RCC 7860 (cell line): ENCODE measurements around the gene ZNF580.

Experiments used
- DNase-seq: peaks from one replicate; pipeline ENCODE4 v3.0.0-alpha.2; 2015; ENCODE audit warnings: low spot score
- FAIRE-seq: peaks from 2 replicates; lab custom pipeline; 2012; peaks lifted over from hg19 to GRCh38; lab: Jason Lieb, UNC

ZNF580 gene

DNA sequence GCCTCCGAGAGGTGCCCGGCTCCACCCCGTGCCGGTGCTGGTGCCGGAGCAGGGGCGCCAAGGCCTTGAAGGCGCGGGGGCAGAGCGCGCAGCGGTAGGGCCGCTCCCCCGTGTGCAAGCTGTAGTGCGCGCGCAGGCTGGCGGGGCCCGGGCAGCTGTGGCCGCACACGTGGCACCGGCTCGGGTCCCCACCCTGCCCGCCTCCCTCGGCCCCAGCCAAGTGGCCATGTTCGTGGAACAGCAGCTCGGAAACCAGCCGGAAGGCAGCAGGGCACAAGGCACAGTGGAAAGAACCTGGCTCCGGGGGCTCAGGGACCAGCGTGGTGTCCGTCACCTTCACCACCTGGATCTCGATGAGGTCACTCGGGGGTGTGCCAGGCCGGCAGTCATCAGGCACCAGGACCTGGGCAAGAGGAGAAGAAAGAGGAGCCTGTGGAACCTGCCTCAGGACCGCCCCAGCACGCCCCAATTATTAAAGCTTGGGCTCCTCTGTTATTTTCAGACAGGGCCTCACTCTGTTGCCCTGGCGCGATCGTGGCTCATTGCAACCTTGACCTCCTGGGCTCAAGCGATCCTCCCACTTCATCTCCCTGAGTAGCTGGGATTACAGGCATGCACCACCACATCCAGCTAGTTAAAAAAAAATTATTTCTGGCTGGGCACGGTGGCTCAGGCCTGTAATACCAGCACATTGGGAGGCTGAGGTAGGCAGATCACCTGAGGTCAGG lies 18.4 kb upstream of the ZNF580 start:
- FAIRE-seq (no peak), DNase-seq (no peak)

DNA sequence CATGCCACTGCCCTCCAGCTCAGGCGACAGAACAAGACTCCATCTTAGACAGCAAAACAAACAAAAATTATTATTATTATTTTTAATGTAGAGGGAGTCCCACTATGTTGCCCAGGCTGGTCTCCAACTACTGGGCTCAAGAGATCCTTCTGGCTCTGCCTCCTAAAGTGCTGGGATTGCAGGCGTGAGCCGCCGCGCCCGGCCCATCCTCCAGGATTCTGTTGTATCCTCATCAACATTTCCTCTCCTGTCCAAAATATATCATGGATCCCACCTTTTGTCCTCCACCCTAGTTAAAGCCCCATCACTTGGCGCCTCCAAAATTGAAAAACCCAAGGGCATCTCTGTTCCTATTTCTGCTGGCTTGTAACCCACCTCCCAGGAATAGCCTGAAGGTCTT lies 17.7 kb upstream of the ZNF580 start:
- no peak for FAIRE-seq
- no peak for DNase-seq

DNA sequence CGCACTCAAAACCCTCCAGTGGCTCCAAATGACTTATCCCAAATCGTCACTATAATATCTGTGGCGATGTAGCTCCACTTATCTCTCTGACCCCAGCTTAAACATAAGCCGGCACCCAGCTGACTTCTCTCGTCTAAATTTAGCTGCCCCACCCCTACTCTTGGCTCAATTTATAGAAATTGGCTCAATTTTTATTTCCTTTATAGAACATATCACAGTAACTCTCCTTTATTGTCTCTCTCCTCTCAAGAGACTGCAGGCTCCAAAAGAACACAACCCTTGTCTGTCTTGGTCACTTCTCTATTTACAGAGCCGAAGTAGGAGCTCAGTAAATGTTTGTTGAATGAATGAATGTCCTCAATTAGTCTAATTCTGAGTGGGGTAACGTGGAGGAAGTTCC lies 17.2 kb upstream of the ZNF580 start:
- FAIRE-seq (no peak), DNase-seq (no peak)

DNA sequence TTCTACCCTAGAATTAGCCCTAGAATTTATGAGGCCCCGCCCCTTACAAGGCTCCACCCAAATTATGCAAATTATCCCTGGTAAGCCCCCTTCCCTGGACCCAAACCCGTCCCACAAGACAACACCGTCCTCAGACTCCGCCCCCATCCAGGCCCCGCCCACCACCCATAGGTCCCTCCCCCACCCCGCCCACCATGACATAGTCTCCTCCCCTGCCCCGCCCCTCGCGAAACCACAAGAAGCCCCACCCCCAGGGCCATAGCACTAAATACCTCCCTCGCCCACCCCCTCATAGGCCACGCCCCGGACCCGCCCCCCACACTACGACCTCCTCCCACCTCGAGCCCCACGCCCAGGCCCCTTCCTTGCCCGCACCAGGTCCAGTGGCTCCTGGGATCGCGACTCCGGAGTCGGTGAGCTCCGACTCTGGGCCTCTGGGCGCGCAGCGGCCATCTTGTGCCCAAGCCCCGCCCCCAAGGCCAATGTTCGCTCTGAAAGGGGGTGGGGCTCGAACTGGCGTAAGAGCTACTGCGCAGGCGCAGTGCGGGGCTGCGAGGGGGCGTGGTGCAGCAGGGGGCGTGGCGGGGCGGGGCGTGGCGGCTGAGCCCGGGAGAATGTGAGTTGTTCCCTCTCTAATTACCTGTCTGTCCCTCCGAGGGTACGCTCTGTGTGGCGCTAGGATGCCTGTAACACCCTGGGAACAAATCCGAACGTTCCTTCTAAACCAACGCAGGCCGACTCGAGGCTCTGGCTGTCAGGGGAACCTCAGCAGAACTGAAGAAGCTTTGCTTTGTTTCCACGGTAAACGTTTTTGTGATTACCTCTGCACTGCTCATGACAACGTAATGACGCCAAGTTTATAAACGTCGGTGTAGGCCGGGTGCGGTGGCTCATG lies 16.4 kb upstream of the ZNF580 start, which contains the start of gene ZNF784:
Gene ZNF784 (minus strand): TSS at position 458 of the 895 bp plus-strand sequence. CDS start 5 bp downstream, at position 453.
- FAIRE-seq: no peak
- DNase-seq: peak; percentile 76

DNA sequence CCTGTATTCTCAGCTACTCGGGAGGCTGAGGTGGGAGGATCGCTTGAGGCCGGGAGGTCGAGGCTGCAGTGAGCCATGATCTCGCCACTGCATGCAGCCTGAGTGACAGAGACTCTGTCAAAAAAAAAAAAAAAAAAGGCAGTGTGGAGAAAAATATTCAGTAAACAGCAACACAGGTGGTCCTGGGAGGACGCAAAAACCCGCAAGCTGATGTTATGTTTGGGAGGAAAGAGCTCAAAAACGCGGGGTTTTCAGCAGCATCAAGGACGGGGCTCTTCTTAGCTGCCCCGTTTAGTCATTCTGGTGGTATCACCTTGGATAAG lies 15.8 kb upstream of the ZNF580 start:
- FAIRE-seq: no peak
- DNase-seq: no peak

DNA sequence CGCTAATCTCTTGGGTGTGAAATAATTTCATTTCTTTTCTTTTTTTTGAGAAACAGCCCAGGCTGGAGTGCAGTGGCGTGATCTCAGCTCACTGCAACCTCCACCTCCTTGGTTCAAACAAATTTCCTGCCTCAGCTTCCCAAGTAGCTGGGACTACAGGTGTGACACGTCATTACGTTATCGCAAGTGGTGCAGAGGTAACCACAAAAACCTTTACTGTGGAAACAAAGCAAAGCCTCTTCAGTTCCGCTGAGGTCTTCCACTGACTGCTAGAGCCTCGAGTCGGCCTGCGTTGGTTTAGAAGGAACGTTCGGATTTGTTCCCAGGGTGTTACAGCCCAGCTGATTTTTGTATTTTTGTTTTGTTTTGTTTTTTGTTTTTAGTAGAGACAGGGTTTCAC lies 14.5 kb upstream of the ZNF580 start:
- FAIRE-seq (no peak), DNase-seq (no peak)

DNA sequence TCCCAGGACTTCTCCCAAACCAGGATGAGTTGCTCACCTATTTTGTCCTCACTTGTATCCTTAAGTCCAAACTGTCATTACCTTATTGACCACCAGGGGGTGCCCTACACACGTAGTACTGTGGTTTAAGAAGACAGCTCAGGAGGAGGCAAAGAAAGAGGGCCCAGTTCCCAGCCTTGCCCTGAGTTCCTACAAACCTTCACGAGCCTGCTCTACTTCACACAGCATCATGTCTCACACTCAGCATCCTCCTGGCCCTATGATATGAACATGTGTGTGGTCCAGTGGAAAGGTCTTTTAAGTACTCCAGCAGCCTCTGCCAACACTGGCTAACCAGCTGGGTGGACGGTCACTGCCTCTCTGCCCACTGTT lies 8.4 kb upstream of the ZNF580 start:
- FAIRE-seq (no peak), DNase-seq (peak; percentile 62)

DNA sequence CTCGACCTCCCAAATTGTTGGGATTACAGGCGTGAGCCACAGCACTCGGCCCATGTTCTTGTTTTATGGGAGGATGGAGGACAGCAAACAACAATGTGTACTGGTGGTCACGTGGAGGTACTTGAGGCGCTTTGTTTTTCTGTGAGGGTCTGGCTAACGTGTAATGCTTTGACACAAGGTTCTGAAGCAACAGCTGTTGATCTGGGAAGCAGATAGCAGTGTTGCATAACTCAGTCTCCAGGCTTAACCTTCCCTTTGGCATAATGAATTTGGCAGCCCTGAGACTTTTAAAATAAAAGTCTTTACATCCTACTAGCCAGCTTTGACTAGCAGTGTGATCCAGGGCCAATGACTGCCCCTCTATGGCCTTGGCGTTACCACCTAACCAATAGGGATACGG lies 6.9 kb upstream of the ZNF580 start:
- FAIRE-seq (no peak), DNase-seq (no peak)

DNA sequence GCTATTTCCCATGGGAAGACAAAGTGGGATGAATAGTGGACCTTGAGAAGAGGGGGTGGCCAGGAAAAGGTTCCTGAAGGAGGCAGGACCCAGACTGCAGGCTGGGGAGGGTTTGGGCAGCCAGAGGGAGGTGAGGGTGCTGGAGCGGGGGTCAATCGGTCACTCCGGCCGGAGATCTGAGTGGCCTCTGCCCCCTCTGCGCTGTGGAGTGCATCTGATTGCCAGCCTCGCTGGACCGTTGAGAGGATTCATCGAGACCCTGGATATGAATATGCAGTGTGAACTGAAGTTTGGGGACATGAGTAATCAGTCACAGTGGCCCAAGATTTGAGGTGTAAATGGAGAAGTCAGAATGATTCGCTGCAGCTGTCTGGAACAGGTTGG lies 5.5 kb upstream of the ZNF580 start:
- FAIRE-seq: no peak
- no peak for DNase-seq

DNA sequence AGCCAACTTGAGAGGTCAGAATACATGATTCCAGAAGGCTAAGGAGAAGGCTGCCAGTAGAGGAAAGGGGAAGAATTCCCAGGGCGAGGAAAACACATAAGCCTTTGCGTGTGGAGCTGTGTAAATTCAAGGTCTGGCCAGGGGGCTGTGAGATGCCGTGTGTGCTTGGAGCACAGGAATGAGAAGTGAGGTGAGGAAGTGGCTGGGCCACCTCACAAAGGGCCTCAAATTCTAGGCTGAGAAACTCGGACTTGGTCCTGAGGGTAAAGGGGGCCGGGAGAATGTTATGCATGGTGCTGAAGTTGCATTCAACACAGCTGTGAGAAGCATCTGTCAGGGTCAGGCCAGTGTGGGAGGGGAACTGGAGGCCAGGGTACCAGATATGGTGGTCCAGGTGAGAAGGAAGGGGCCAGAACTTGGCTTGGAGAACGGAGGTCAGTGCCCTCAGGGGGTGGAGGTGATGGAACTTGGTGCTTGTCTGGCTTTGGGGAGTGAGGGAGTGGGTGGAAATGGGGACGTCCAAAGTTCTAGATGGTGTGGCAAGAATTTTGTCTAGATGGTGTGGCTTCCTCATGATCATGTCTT lies 4.9 kb upstream of the ZNF580 start:
- DNase-seq: no peak
- no peak for FAIRE-seq

DNA sequence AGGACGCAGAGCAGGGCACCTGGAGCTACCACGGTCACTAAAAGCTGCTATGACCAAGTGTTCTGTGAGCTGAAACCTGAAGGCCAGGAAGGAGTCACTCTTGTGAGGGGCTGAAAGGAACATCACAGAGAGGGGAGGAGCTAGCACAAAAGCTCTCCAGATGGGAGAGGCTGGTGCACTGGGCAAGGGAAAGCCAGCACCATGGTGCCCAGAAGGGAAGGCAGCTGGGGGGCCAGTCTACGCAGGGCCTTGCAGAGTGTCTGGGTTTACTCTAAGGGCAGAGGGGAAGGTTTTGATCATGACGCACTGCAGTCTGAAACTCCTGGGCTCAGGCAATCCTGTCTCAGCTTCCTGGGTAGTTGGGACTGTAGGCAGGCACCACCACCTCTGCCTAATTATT lies 4.1 kb upstream of the ZNF580 start:
- DNase-seq: no peak
- no peak for FAIRE-seq

DNA sequence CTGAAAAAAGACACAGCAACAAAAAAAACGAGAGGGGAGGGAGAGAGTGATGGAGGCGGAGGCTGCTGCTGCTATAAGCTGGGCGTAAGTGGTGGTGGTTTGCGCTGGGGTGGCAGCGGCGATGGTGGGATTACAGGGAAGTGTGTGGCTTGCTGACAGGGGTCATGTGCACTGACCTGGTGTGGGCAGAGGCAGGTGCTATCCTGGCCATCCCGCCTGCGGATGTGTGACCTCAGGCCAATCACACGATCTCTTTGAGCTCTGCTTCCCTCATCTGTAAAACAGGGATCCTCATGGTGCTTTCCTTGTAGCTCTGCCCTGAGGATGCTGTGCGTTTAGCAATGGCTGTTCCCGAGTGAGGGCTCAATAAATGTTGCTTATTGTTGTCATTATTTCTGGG lies 3.3 kb upstream of the ZNF580 start:
- no peak for FAIRE-seq
- no peak for DNase-seq

DNA sequence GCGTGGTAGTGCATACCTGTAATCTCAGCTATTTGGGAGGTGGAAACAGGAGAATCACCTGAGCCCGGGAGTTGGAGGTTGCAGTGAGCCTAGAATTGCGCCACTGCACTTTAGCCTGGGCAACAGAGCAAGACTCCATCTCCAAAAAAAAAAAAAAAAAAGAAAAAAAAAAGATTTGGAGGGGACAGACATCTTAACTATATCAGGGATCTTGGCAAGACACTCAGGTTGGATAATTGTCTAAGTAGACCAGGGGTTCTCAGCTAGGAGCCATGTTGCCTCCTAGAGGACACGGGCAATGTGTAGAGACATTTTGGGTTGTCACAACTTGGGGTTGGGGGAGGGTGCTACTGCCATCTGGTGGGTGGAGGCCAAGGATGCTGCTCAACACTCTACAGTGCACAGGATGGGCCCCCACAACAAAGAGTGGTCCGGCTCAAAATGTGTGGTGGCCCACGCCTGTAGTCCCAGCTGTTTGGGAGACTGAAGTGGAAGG lies 1.9 kb upstream of the ZNF580 start:
- DNase-seq (no peak), FAIRE-seq (no peak)

DNA sequence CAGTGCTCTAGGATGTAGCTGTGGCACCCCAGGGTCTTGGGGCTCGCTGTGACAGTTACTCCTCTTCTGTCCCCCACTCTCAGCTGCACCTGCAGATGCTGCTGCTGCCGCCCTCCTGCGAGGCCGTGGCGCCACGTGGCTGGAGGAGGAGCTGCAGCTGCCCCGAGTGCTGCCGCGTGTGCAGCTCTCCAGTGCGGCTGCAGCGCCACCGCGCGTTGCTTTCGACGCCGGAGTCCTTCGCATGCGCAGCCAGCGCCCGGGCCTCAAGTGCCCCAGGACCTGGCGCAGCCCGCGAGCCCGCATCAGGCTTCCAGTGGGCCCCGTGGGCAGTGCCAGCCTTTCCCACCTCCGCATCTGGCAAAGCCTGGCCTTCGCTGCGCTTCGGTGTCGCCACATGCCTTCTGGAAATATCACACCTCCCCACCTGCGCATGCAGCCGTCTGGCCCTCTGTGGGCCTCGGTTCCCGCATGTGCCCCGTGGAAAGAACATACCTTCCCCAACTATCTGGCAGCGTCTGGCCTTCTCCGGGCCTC lies 692 bp upstream of the ZNF580 start:
- FAIRE-seq (no peak), DNase-seq (no peak)

DNA sequence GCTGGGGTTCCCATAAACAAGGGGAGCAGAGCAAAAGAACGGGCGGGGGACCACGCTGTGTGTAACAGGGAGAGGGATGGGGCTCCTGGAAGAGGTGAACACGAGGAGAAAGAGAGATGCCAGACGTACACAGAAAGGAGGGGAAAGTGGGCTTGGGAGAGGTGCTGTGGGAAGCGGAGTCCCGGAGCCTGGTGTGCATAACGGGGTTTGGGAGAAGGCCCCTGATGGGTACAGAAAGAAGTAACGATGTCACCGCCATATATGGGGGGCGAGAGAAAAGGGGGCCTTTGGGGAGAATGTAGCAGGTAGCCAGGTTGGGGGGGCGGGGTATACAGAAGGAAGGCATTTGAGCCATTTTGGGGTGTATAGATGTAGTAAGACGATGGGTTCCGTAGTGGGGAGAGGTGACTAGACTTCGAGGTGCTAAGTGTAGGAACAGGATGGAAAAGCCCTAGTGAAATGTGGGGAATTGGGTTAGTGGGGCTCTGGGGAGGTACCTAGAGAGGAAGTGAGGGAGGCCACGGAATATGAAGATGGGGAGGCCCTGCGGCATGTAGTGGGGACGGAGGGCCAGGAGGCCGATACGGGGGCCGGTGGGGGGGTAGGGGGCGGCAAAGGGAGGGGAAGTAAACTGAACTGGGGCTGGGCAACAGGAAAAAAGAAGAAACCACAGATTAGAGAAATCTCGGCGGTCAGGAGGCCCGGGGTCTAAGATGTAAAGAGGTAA lies 787 bp downstream of the ZNF580 start:
- FAIRE-seq (no peak), DNase-seq (no peak)

DNA sequence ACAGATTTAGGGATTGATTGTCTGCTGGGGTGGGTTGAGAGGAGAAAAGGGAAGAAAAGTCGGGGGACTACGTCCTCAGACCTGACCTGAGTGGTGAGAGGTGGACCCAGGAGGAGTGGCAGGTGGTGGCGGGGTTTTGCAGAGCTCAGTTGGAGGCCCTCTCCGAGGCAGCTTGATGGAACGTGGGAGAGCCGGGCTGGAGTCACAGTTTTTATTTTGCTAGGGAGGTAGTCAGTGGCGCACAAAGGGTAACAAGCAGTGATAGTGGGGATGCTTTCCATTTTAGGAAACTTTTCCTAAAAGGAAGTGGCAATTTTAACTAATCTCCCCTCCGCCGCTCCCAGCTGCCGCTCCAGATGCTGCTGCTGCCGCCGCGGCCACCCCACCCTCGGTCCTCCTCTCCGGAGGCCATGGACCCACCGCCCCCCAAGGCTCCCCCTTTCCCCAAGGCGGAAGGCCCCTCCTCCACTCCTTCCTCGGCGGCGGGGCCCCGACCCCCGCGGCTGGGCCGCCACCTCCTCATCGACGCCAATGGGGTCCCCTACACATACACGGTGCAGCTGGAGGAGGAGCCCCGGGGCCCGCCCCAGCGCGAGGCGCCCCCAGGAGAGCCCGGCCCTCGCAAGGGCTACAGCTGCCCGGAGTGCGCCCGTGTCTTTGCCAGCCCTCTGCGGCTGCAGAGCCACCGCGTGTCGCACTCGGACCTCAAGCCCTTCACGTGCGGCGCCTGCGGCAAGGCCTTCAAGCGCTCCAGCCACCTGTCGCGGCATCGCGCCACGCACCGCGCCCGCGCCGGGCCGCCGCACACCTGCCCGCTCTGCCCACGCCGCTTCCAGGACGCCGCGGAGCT lies 1.6 kb downstream of the ZNF580 start:
- FAIRE-seq: no peak

DNA sequence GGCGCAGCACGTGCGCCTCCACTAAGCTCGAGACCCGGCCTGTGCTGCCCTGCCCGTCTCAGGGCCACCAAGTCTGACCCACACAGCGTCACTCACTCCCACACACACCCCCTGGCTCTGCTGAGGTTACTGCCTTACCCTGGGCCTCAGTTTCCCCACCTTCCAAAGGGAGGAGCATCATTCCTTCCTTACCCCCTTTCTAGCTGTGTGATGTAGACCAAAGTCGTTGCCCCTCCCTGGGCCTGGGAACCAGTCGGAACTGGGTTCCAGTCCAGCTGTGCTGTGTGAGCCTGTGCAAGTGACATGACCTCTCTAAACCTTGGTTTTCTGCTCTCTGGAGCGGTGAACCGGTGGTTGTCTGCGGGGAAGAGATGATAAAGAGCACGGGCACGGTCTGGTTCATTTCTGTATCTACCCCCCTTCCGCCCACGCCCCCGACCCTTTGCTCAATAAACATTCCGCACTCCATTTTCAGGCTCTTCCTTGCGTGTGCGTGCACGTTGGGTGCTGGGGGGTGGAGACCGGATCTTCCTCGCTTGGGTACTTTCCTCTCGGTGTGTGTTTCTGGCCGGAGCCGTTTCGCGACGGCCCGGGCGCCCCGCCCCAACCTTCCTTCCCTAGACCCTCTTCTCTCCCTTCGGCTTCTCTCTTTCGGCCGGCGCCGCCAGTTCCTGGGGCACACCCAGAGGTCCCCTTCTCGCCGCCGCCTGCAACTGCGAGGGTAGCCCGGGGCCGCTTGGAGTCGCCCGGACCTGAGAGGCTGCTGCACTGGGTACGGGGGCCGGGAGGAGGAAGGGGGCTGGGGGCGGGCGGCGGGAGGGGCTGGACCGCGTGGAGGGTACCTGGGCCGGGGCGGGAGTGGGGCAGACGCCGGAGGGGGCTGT lies 2.4 kb downstream of the ZNF580 start, which contains the start of gene ZNF581:
Gene ZNF581 (plus strand): TSS at position 647 of the 884 bp plus-strand sequence. CDS start 923 bp downstream, outside the sequence.
- peak; percentile 59 for DNase-seq
- FAIRE-seq: no peak

More for the DNA sequence above, 1.6 kb downstream of the ZNF580 start:
- DNase-seq: no peak

DNA sequence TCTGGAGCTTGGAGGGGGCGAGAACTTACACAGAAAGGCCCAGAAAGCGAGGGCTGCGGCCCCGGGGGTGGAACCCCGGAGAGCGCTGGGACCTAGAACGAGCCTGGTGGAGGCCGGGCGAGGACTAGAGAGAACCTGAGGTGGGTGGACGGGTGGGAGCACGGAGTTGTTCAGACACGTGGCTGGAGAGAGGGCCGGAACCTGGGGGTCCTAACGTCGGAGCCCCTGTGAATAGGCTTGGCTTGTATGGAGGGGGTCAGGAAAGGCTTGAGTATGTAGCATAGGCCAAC lies 3.0 kb downstream of the ZNF580 start:
- DNase-seq: no peak
- no peak for FAIRE-seq

DNA sequence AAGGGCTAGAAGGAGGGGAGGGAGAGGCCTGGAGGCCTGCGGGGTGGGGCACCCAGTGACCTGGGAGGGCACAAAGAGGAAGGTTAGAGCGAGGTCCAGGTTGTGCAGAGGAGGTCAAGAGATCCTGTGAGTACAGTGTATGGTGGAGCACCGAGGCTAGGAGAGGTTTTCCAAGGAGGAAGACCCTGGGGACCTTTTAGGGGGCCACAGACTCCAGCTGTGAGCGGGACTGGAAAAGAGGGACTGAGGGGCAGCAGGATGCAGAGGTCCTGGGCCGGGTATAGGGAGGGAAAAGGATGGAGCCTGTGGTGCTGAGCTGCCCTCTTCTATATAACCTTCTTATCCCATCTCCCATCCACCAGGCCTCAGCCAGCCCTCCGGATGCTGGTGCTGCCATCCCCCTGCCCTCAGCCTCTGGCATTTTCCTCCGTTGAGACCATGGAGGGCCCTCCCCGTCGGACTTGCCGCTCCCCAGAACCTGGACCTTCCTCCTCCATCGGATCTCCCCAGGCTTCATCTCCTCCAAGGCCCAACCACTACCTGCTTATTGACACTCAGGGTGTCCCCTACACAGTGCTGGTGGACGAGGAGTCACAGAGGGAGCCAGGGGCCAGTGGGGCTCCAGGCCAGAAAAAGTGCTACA lies 3.5 kb downstream of the ZNF580 start:
- FAIRE-seq: no peak
- DNase-seq: no peak
